ENCODE measurements around the gene FADS2.
A peak's percentile ranks its signal among the peaks of the same experiment; 100 is the strongest.

FADS2 gene

GRCh38 chr11:61797263-61797944, 30.7 kb upstream of the FADS2 start:
- DNase-seq = peak; percentile 76

GRCh38 chr11:61799665-61800284, 28.3 kb upstream of the FADS2 start:
- DNase-seq = no peak

GRCh38 chr11:61800331-61801281, 27.5 kb upstream of the FADS2 start:
- no peak for DNase-seq

- DNase-seq = no peak
Measured at GRCh38 chr11:61802605-61803004, 25.5 kb upstream of the FADS2 start.

- DNase-seq = no peak
Measured at GRCh38 chr11:61803889-61804647, 24.0 kb upstream of the FADS2 start.

GRCh38 chr11:61805146-61805545, 23.0 kb upstream of the FADS2 start:
- DNase-seq = no peak

- DNase-seq = no peak
Measured at GRCh38 chr11:61806785-61807184, 21.3 kb upstream of the FADS2 start.

GRCh38 chr11:61810671-61811175, 17.4 kb upstream of the FADS2 start:
- DNase-seq = no peak

- no peak for DNase-seq
Measured at GRCh38 chr11:61811831-61812230, 16.3 kb upstream of the FADS2 start.

GRCh38 chr11:61812736-61813411, 15.2 kb upstream of the FADS2 start:
- no peak for DNase-seq

GRCh38 chr11:61814247-61814957, 13.7 kb upstream of the FADS2 start:
- no peak for DNase-seq

GRCh38 chr11:61814958-61815789, 12.9 kb upstream of the FADS2 start:
- DNase-seq = peak; percentile 29

GRCh38 chr11:61815790-61816735, 12.0 kb upstream of the FADS2 start:
- peak; percentile 35 for DNase-seq

- peak; percentile 58 for DNase-seq
Measured at GRCh38 chr11:61816736-61817455, 11.2 kb upstream of the FADS2 start, which contains the start of gene FADS1. Gene FADS1 (minus strand): TSS chr11:61817003. CDS start chr11:61816929, 74 bp downstream.

- DNase-seq = no peak
Measured at GRCh38 chr11:61817471-61818202, 10.5 kb upstream of the FADS2 start.

GRCh38 chr11:61820174-61820573, 7.9 kb upstream of the FADS2 start:
- DNase-seq = no peak

- no peak for DNase-seq
Measured at GRCh38 chr11:61826930-61827570, 1.1 kb upstream of the FADS2 start.

Data from CD4-positive, alpha-beta T cell treated with Interleukin-4 for 4 hours (primary cell).